AG10803 (cell line): Measurements from ENCODE around the gene ZNF574.

Experiments
- DNase-seq: peaks from one replicate; pipeline ENCODE4 v3.0.0; 2010; ENCODE audit warnings: low read depth
- H3K4me3 ChIP-seq: 2 replicates; pipeline ENCODE4 v1.5.1; 2011; ENCODE audit warnings: mild to moderate bottlenecking, low read length, control low read depth
- TF ChIP-seq, protein P1 (sequence below): conservative IDR thresholded peaks from 2 replicates; pipeline ENCODE4 v1.5.1; 2011; ENCODE audit warnings: mild to moderate bottlenecking, low read length, control low read depth, inconsistent platforms

ZNF574 gene

DNA sequence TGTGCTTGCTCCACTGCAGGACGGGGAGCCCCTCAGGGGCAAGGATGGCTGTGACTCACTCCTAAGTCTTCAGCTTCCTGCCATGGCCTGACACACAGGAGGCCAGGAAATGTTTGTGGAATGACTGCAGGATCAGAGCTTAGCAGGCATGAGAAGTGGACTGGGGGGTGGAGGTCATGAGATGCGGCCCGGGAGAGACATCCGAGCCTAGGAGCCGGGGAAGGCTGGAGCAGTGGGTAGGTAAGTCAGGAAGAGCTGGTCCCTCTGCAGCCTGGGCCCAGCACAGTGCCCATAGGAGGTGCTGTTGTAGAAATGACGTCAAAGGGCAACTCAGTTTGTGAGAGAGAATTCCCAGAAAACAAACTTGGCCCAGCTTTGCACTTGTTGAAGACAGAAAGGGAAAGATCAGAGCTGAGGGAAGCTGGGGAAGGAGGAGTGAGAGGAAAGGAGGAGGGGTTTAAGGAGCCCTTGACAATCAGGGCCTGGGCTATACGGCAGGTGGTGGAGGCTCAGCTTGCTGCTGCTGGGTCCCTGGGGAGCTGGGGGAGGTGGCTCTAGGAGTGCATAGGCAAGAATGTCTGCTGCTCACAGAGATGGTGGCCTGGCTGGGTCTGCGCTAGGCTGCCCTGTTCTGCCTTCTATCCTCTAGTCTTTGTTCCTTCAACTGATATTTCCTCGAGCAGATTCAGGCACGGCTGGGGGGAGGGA, 37.8 kb downstream of the ZNF574 start:
- TF ChIP-seq, protein P1, sequence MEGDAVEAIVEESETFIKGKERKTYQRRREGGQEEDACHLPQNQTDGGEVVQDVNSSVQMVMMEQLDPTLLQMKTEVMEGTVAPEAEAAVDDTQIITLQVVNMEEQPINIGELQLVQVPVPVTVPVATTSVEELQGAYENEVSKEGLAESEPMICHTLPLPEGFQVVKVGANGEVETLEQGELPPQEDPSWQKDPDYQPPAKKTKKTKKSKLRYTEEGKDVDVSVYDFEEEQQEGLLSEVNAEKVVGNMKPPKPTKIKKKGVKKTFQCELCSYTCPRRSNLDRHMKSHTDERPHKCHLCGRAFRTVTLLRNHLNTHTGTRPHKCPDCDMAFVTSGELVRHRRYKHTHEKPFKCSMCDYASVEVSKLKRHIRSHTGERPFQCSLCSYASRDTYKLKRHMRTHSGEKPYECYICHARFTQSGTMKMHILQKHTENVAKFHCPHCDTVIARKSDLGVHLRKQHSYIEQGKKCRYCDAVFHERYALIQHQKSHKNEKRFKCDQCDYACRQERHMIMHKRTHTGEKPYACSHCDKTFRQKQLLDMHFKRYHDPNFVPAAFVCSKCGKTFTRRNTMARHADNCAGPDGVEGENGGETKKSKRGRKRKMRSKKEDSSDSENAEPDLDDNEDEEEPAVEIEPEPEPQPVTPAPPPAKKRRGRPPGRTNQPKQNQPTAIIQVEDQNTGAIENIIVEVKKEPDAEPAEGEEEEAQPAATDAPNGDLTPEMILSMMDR, result peak; percentile 41
- peak; percentile 97 for DNase-seq
- H3K4me3 ChIP-seq, result peak overlapping the region; percentile 37

DNA sequence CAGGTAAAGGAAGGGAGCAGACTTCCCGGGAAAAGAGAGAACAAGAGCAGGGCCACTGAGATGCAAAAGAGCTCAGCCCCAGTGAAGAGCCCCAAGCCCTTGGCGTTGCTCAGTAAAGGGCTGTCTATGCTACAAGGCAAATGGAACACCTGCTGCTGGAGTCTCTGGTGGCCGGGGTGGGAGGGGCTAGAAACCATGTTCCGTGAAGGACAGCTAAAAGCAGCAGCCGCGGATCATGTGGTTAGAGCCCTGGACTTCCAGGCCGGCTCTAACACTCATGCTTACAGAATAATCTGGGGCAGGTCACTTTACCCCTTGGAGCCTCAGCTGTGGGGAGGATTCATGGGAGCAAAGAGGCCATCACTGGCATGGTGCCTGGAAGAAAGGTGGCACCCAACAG, 38.4 kb downstream of the ZNF574 start:
- H3K4me3 ChIP-seq, result peak overlapping the region; percentile 37
- DNase-seq, result no peak
- TF ChIP-seq, protein P1, result no peak

DNA sequence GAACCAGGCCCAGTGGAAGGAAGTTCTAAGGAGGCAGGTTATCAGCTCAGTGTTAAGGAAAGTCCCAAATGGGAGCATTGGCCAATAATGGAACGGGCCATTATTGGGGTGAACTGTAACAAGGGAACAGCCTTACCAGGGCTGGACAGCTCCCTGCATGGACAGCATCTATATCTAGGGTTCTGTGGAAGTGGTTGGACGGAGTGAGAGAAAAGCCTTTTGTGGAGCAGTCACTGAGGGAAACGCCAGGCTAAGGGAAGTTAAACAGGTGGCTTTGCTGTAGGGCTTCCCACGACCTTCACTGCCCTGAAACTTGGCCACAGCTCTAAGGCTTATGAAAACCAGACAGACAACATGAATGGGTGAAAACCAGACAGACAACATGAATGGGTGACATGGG, 39.3 kb downstream of the ZNF574 start:
- H3K4me3 ChIP-seq, result no peak overlapping the region
- TF ChIP-seq, protein P1, result no peak
- DNase-seq, result peak; percentile 35

DNA sequence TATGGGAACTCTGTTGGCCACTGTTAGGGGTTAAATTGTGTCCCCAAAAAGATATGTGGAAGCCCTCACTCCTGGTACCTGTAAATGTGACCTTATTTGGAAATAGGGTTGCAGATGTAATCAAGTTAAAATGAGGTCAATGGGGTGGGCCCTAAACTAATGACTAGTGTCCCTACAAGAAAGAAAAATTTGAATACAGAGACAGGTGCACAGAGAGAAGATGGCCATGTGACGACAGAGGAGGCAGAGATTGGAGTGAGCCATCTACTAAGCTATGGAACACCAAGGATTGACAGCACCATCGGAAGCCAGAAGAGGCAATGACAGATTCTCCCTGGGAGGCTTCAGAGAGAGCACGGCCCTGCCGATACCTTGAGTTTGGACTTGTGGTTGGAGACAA, 39.7 kb downstream of the ZNF574 start:
- H3K4me3 ChIP-seq, result no peak overlapping the region
- TF ChIP-seq, protein P1, result no peak
- no peak for DNase-seq

DNA sequence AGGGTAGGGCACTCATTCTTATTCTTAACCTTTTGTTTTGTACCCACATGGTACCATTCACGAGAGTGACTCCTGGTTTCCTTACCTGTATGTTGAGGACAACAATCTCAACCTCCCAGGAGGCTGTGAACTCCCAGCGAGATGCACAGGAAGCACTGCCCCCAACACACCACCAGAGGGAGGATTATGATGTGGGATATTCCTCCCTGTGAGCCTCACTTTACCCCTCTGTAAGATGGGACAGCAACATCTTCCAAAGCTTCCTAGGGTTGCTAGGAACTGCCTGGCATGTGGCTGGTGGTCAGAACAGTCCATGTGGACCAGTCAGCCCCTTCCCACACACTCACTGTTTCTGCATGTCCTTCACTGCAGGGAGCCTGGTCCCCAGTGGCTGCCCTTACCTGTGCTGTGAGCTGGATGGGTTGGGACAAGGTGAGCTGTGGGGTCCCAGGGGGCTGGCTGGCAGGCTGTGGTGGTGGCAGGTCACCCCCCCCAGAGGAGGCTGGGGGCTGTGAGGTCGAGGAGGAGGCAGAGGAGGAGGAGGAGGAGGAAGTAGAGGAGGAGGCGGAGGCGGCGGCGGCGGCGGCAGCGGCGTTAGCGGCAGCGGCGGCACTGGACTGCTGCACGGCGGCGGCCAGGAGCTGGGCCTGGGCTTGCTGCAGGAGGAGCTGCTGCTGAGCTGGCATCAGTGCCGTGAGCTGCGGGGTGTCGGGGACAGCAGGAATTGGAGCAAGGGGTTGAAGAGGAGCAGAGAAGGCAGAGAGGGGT, 40.5 kb downstream of the ZNF574 start:
- TF ChIP-seq, protein P1, result no peak

DNA sequence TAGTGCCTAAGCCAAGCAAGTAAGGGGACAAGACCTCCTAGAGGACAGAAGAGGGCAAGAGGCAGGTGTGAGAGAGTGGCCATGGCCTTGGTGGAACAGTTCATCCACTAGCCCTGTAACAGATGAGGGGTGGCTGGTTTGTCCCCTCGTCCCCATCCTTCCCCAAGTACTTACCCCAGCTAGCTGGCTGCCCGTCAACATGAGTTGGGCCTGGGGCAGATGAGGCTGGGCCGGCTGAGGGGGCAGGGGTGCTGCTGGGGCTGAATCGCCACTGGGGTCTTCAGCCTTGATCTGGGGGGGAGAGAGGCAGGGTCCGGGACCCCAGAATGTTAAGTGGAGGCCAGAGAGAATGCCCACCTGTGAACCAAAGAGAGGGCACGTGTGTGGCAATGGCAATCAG, 41.1 kb downstream of the ZNF574 start:
- DNase-seq, result no peak
- TF ChIP-seq, protein P1, result no peak
- no peak overlapping the region for H3K4me3 ChIP-seq

More for the DNA sequence above, 40.5 kb downstream of the ZNF574 start:
- no peak for DNase-seq
- no peak overlapping the region for H3K4me3 ChIP-seq
